H1 (cell line): Measurements from ENCODE around the gene SLX4IP. TPM values are rescaled to one million over a fixed set of nuclear protein-coding genes. Genes with fewer than 3 reads are reported as not detected.

ENCODE experiments used
- CTCF ChIA-PET: fragments of 300-600 bp; sonication (Branson Sonifier 250); formaldehyde crosslinking; loops from one replicate; lab custom pipeline; 2021; ENCODE audit not compliant: partially characterized antibody; lab: Charles Lee
- POLR2A ChIA-PET: fragments of 300-600 bp; sonication (Branson Sonifier 250); formaldehyde crosslinking; loops from one replicate; lab custom pipeline; 2021; ENCODE audit warnings: inconsistent platforms; ENCODE audit not compliant: partially characterized antibody; lab: Charles Lee
- DNase-seq, 2 experiments: peaks; one replicate each; pipeline versions ENCODE4 v3.0.0 to v3.0.0-alpha.2; 2010 to 2022; ENCODE audit warnings: low spot score in 2 of 2, low read depth in 1 of 2, mixed read lengths in 1 of 2
- FAIRE-seq: peaks from 2 replicates; lab custom pipeline; 2011; peaks lifted over from hg19 to GRCh38; lab: Jason Lieb, UNC
- H2AFZ ChIP-seq: 2 replicates; pipeline ENCODE4 v1.8.1; 2012; ENCODE audit warnings: low read length, inconsistent platforms
- H2AK5ac ChIP-seq: 2 replicates; pipeline ENCODE4 v1.6.1; 2013; ENCODE audit warnings: low read depth, low read length
- H2BK120ac ChIP-seq: replicated peaks from 2 replicates; pipeline ENCODE3; 2013; ENCODE audit warnings: low read depth, low read length, inconsistent platforms
- H2BK12ac ChIP-seq: 2 replicates; pipeline ENCODE4 v1.6.1; 2013; ENCODE audit warnings: low read depth, low read length
- H2BK15ac ChIP-seq: 2 replicates; pipeline ENCODE4 v1.6.1; 2013; ENCODE audit warnings: low read length
- H2BK20ac ChIP-seq: 2 replicates; pipeline ENCODE4 v1.6.1; 2013; ENCODE audit warnings: low read length
- H2BK5ac ChIP-seq: 2 replicates; pipeline ENCODE4 v1.6.1; 2013; ENCODE audit warnings: low read depth, low read length
- H3K14ac ChIP-seq: 2 replicates; pipeline ENCODE4 v1.6.1; 2013; ENCODE audit warnings: inconsistent platforms; ENCODE audit not compliant: insufficient read length
- H3K18ac ChIP-seq: 2 replicates; pipeline ENCODE4 v1.6.1; 2013; ENCODE audit warnings: low read length; ENCODE audit errors: extremely low read depth
- H3K23ac ChIP-seq: 2 replicates; pipeline ENCODE4 v1.6.1; 2013; ENCODE audit warnings: inconsistent platforms; ENCODE audit not compliant: insufficient read length
- H3K23me2 ChIP-seq: 2 replicates; pipeline ENCODE4 v1.6.1; 2013; ENCODE audit warnings: low read depth, low read length
- H3K27ac ChIP-seq: 2 replicates; pipeline ENCODE4 v1.6.1; 2011; ENCODE audit warnings: low read depth, low read length, inconsistent platforms
- H3K27me3 ChIP-seq, 4 experiments: replicated peaks in 1 of 4; 1 replicate in 1 of 4; 2 replicates in 3 of 4; pipeline versions ENCODE4 v1.6.1 to v1.8.1; 2011 to 2013; ENCODE audit warnings: low read length in 3 of 4, mild to moderate bottlenecking in 3 of 4, inconsistent platforms in 2 of 4, mixed read lengths in 2 of 4, moderate library complexity in 1 of 4; ENCODE audit not compliant: control insufficient read depth in 3 of 4, insufficient read depth in 3 of 4; ENCODE audit errors: extremely low read depth in 1 of 4
- H3K36me3 ChIP-seq, 4 experiments: 2 replicates each; pipeline versions ENCODE4 v1.6.1 to v1.8.1; 2011 to 2013; ENCODE audit warnings: mild to moderate bottlenecking in 4 of 4, low read length in 3 of 4, moderate library complexity in 2 of 4, control low read depth in 1 of 4, inconsistent platforms in 1 of 4; ENCODE audit not compliant: insufficient read depth in 4 of 4, control insufficient read depth in 2 of 4
- H3K4ac ChIP-seq: replicated peaks from 2 replicates; pipeline ENCODE3; 2013; ENCODE audit warnings: low read length, low read depth, mixed read lengths, inconsistent platforms; ENCODE audit not compliant: insufficient read length
- H3K4me1 ChIP-seq, 4 experiments: replicated peaks in 1 of 4; 1 replicate in 1 of 4; 2 replicates in 3 of 4; pipeline versions ENCODE4 v1.6.1 to v1.8.1; 2011 to 2013; ENCODE audit warnings: low read length in 3 of 4, inconsistent platforms in 2 of 4, mixed read lengths in 1 of 4; ENCODE audit not compliant: insufficient read depth in 4 of 4, control insufficient read depth in 3 of 4
- H3K4me2 ChIP-seq, 2 experiments: 2 replicates each; pipeline versions ENCODE4 v1.6.1 to v1.8.1; 2011 to 2013; ENCODE audit warnings: low read depth in 2 of 2, low read length in 2 of 2, control low read depth in 1 of 2, inconsistent platforms in 1 of 2, mild to moderate bottlenecking in 1 of 2; ENCODE audit not compliant: insufficient read depth in 1 of 2
- H3K4me3 ChIP-seq, 4 experiments: fragments of 200-600, 300-600 bp in 1 of 4; sonication (generic), shearing (Covaris generic), sonication (Bioruptor Twin) in 1 of 4; 2 replicates each; pipeline versions ENCODE4 v1.5.1 to v1.8.1; 2011 to 2016; ENCODE audit warnings: low read length in 4 of 4, low read depth in 3 of 4, control low read depth in 2 of 4, inconsistent platforms in 2 of 4, mild to moderate bottlenecking in 2 of 4, mixed read lengths in 1 of 4, moderate library complexity in 1 of 4; ENCODE audit not compliant: insufficient read depth in 2 of 4; ENCODE audit errors: extremely low read depth in 1 of 4
- H3K56ac ChIP-seq: replicated peaks from 2 replicates; pipeline ENCODE3; 2013; ENCODE audit warnings: low read depth, mild to moderate bottlenecking, mixed read lengths, low read length, inconsistent platforms; ENCODE audit not compliant: insufficient read length
- H3K79me1 ChIP-seq: 2 replicates; pipeline ENCODE4 v1.6.1; 2013; ENCODE audit warnings: low read depth, low read length, control low read depth
- H3K79me2 ChIP-seq, 2 experiments: 2 replicates each; pipeline versions ENCODE4 v1.6.1 to v1.8.1; 2012 to 2013; ENCODE audit warnings: low read length in 2 of 2, mild to moderate bottlenecking in 2 of 2, inconsistent platforms in 1 of 2; ENCODE audit not compliant: insufficient read depth in 2 of 2, control insufficient read depth in 1 of 2
- H3K9ac ChIP-seq, 4 experiments: replicated peaks in 1 of 4; 1 replicate in 1 of 4; 2 replicates in 3 of 4; pipeline versions ENCODE4 v1.6.1 to v1.8.1; 2011 to 2013; ENCODE audit warnings: low read depth in 3 of 4, low read length in 3 of 4, control low read depth in 2 of 4, mild to moderate bottlenecking in 2 of 4, moderate library complexity in 2 of 4, inconsistent platforms in 1 of 4; ENCODE audit errors: extremely low read depth in 1 of 4
- H3K9me3 ChIP-seq, 2 experiments: 2 replicates each; pipeline versions ENCODE4 v1.6.1 to v1.8.1; 2012 to 2013; ENCODE audit warnings: mild to moderate bottlenecking in 2 of 2, moderate library complexity in 2 of 2, control low read depth in 1 of 2, inconsistent platforms in 1 of 2, low read depth in 1 of 2, low read length in 1 of 2, mixed read lengths in 1 of 2; ENCODE audit not compliant: insufficient read depth in 2 of 2
- H4K20me1 ChIP-seq, 2 experiments: replicated peaks in 1 of 2; 2 replicates each; pipeline versions ENCODE3 to v1.8.1; 2011 to 2013; ENCODE audit warnings: inconsistent platforms in 2 of 2, low read length in 2 of 2, mild to moderate bottlenecking in 1 of 2; ENCODE audit not compliant: insufficient read depth in 2 of 2, control insufficient read depth in 1 of 2
- H4K5ac ChIP-seq: 2 replicates; pipeline ENCODE4 v1.6.1; 2013; ENCODE audit warnings: low read length, low read depth, mixed read lengths, inconsistent platforms; ENCODE audit not compliant: insufficient read length
- H4K8ac ChIP-seq: 2 replicates; pipeline ENCODE4 v1.8.0; 2013; ENCODE audit warnings: mild to moderate bottlenecking, moderate library complexity, low read length, inconsistent platforms; ENCODE audit not compliant: insufficient read depth; ENCODE audit errors: extremely low read depth
- H4K91ac ChIP-seq: replicated peaks from 2 replicates; pipeline ENCODE3; 2013; ENCODE audit warnings: low read length, mixed read lengths, inconsistent platforms; ENCODE audit not compliant: insufficient read length
- BCL11A ChIP-seq, 2 experiments: IDR thresholded peaks; one replicate each; pipeline ENCODE4 v1.6.1; 2011; ENCODE audit warnings: low read depth in 2 of 2, low read length in 2 of 2, mild to moderate bottlenecking in 2 of 2
- BRCA1 ChIP-seq: IDR thresholded peaks from 2 replicates; pipeline ENCODE4 v1.6.1; 2012; ENCODE audit warnings: low read depth, low read length, improper control_type of control experiment
- CBX5 ChIP-seq: fragments of 300-800, 300-1000 bp; sonication (generic); IDR thresholded peaks from 2 replicates; pipeline ENCODE4 v1.7.1; 2016; ENCODE audit warnings: antibody characterized with exemption, low read length, low read depth
- CEBPB ChIP-seq: IDR thresholded peaks from 2 replicates; pipeline ENCODE4 v1.6.1; 2012; ENCODE audit warnings: low read depth, low read length
- CHD1 ChIP-seq: IDR thresholded peaks from 2 replicates; pipeline ENCODE4 v1.6.1; 2012; ENCODE audit warnings: low read depth, low read length, improper control_type of control experiment
- EP300 ChIP-seq, 2 experiments: IDR thresholded peaks; 1 replicate in 1 of 2; 2 replicates in 1 of 2; pipeline ENCODE4 v1.6.1; 2011 to 2012; ENCODE audit warnings: low read depth in 2 of 2, low read length in 2 of 2, mild to moderate bottlenecking in 2 of 2, borderline replicate concordance in 1 of 2, inconsistent platforms in 1 of 2, moderate library complexity in 1 of 2
- RNF2 ChIP-seq: fragments of 200-900, 300-1000 bp; sonication (generic); IDR thresholded peaks from 2 replicates; pipeline ENCODE4 v1.7.1; 2016; ENCODE audit warnings: borderline replicate concordance, low read depth, mild to moderate bottlenecking, antibody characterized with exemption, low read length; ENCODE audit not compliant: poor library complexity, severe bottlenecking; ENCODE audit errors: missing control alignments
- SAP30 ChIP-seq: fragments of 300-600 bp; sonication (generic); IDR thresholded peaks from 2 replicates; pipeline ENCODE4 v1.7.1; 2012; ENCODE audit warnings: low read length, moderate library complexity, mild to moderate bottlenecking, inconsistent platforms; ENCODE audit not compliant: insufficient read depth, insufficient replicate concordance
- SIRT6 ChIP-seq: IDR thresholded peaks from one replicate; pipeline ENCODE4 v1.7.1; 2012; ENCODE audit warnings: low read length, inconsistent platforms
- TBP ChIP-seq: IDR thresholded peaks from 2 replicates; pipeline ENCODE4 v1.6.1; 2011; ENCODE audit warnings: low read depth, low read length, improper control_type of control experiment
- TCF12 ChIP-seq: IDR thresholded peaks from 2 replicates; pipeline ENCODE4 v1.6.1; 2011; ENCODE audit warnings: low read depth, mild to moderate bottlenecking, low read length
- YY1 ChIP-seq: IDR thresholded peaks from 2 replicates; pipeline ENCODE4 v1.6.1; 2011; ENCODE audit warnings: low read depth, mild to moderate bottlenecking, low read length
- polyA plus RNA-seq, 7 experiments: library from polyadenylated mRNA; depleted of rRNA in 3 of 7; stranded (reverse) in 5 of 7; unstranded in 2 of 7; fragments of >200 nt in 5 of 7; fragments of 200-250 nt in 2 of 7; gene quantifications; 1 replicate in 5 of 7; 2 replicates in 1 of 7; 4 replicates in 1 of 7; pipeline versions ENCODE4 v1.2.1 to v1.2.3, GENCODE V29; 2011 to 2013; ENCODE audit warnings: missing spikeins in 2 of 7, mixed read lengths in 2 of 7
- total RNA-seq: library from RNA; stranded (reverse); fragmentation: NEBNext Ultra II Directional; extraction: Animal tissue kit (Norgen Biotek cat#: 25700); gene quantifications from 2 replicates; pipeline ENCODE4 v1.2.1, GENCODE V29; 2021
- TF ChIP-seq, protein P1 (sequence below), 3 experiments: IDR thresholded peaks; 1 replicate in 2 of 3; 2 replicates in 1 of 3; pipeline versions ENCODE4 v1.5.1 to v1.6.1; 2011; ENCODE audit warnings: low read length in 3 of 3, mild to moderate bottlenecking in 3 of 3, inconsistent platforms in 2 of 3, low read depth in 1 of 3, moderate library complexity in 1 of 3; ENCODE audit not compliant: insufficient read depth in 1 of 3; ENCODE audit errors: control extremely low read depth in 1 of 3

Gene SLX4IP
- total and polyA plus RNA-seq, 2 of the 8 experiments (the other 6 are each of a cell fraction or from before 2014, with no cell fraction given), result 2.4 to 8.7 TPM

GRCh38 chr20:10561302-10561701 is 126.2 kb downstream of the SLX4IP start:
- Histone ChIP-seq H3K4me1 (peaks cover 0 to 20% (median 7%) of the 10 kb centered on the region in 4 experiments; a peak in 5 of 7 replicates), H2BK120ac (no peak overlapping the region), H2AFZ (no peak overlapping the region), H2BK20ac (no peak overlapping the region), H3K4me3 (no peak overlapping the region), H3K23me2 (no peaks in the 10 kb centered on the region), H4K8ac (no peak overlapping the region), H3K18ac (no peak overlapping the region), H3K79me2 (no peaks in the 10 kb centered on the region), H3K27ac (no peak overlapping the region), H3K9me3 (no peaks in the 10 kb centered on the region), H4K20me1 (no peaks in the 10 kb centered on the region), H3K27me3 (no peaks in the 10 kb centered on the region), H3K14ac (no peak overlapping the region), H3K36me3 (no peaks in the 10 kb centered on the region), H3K56ac (no peak overlapping the region), H4K5ac (no peak overlapping the region), H3K4me2 (no peak overlapping the region), H2BK12ac (no peak overlapping the region), H3K4ac (no peak overlapping the region), H2BK15ac (no peak overlapping the region), H3K23ac (no peak overlapping the region), H3K9ac (no peak overlapping the region), H2BK5ac (no peak overlapping the region), H3K79me1 (no peaks in the 10 kb centered on the region), H2AK5ac (no peak overlapping the region), H4K91ac (no peak overlapping the region)
- no peak for DNase-seq
- FAIRE-seq, result no peak
- POLR2A ChIA-PET, result no interaction called here
- CTCF ChIA-PET, result no interaction called here
- TF ChIP-seq YY1 (no peak), CEBPB (no peak), RNF2 (no peak), TBP (no peak), CHD1 (no peak), EP300 (IDR thresholded peaks at IDR 0.05; ENCODE audit: borderline replicate concordance in 1 of 2, low read depth in 2 of 2, low read length in 2 of 2) (no peak), BCL11A (IDR thresholded peaks at IDR 0.05; ENCODE audit: low read depth in 2 of 2, low read length in 2 of 2) (no peak), TCF12 (no peak), CBX5 (no peak), SAP30 (no peak), BRCA1 (no peak), SIRT6 (no peak)
- TF ChIP-seq, protein P1, sequence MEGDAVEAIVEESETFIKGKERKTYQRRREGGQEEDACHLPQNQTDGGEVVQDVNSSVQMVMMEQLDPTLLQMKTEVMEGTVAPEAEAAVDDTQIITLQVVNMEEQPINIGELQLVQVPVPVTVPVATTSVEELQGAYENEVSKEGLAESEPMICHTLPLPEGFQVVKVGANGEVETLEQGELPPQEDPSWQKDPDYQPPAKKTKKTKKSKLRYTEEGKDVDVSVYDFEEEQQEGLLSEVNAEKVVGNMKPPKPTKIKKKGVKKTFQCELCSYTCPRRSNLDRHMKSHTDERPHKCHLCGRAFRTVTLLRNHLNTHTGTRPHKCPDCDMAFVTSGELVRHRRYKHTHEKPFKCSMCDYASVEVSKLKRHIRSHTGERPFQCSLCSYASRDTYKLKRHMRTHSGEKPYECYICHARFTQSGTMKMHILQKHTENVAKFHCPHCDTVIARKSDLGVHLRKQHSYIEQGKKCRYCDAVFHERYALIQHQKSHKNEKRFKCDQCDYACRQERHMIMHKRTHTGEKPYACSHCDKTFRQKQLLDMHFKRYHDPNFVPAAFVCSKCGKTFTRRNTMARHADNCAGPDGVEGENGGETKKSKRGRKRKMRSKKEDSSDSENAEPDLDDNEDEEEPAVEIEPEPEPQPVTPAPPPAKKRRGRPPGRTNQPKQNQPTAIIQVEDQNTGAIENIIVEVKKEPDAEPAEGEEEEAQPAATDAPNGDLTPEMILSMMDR (IDR thresholded peaks at IDR 0.05; ENCODE audit: control extremely low read depth in 1 of 3, insufficient read depth in 1 of 3, low read depth in 1 of 3, low read length in 3 of 3), result no peak
